HG02763 (cell line): Measurements from ENCODE around the gene GBP4.
"Not testable (repeated sequence)": the region's sequence is repeated elsewhere in the genome, so short reads cannot be mapped to it uniquely, and the experiment has no call there.

Source experiments
- ATAC-seq: cut with Tn5 transposase; IDR thresholded peaks from one replicate; pipeline ENCODE4 v1.9.1; 2021; ENCODE audit warnings: mild to moderate bottlenecking, moderate library complexity; ENCODE audit not compliant: unreplicated experiment

Gene GBP4, protein sequence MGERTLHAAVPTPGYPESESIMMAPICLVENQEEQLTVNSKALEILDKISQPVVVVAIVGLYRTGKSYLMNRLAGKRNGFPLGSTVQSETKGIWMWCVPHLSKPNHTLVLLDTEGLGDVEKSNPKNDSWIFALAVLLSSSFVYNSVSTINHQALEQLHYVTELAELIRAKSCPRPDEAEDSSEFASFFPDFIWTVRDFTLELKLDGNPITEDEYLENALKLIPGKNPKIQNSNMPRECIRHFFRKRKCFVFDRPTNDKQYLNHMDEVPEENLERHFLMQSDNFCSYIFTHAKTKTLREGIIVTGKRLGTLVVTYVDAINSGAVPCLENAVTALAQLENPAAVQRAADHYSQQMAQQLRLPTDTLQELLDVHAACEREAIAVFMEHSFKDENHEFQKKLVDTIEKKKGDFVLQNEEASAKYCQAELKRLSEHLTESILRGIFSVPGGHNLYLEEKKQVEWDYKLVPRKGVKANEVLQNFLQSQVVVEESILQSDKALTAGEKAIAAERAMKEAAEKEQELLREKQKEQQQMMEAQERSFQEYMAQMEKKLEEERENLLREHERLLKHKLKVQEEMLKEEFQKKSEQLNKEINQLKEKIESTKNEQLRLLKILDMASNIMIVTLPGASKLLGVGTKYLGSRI

DNA sequence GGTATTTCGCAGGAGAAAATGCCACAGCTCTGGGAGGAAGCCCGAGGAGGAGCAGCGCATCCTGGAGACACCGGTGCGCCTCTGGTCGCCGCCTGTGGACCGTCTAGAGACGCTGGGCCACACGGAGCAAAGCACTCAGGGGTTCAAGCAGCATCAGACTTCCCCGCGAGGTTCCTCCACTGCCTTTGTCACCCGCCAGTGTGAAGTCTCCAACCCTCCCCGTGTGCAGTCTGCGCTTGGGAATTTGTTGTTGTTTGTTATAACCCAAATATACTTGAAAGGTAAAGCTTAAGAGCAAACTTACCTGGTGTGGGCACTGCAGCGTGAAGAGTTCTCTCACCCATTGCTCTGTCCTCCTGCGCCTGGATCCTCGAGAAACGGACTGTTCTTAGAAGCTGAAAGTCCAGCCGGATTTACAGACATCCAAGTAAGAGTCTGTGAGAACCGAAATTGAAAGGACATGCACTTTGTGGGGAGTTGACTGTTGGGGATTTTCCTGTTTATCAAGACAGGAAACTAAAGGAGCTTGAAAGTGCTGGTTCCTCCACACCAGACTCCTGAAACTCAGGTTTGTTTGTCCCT, at the start of gene GBP4:
Gene GBP4 (minus strand): TSS at position 452 of the 582 bp plus-strand sequence. CDS start 108 bp downstream, at position 344.
- peak; percentile 50 for ATAC-seq

DNA sequence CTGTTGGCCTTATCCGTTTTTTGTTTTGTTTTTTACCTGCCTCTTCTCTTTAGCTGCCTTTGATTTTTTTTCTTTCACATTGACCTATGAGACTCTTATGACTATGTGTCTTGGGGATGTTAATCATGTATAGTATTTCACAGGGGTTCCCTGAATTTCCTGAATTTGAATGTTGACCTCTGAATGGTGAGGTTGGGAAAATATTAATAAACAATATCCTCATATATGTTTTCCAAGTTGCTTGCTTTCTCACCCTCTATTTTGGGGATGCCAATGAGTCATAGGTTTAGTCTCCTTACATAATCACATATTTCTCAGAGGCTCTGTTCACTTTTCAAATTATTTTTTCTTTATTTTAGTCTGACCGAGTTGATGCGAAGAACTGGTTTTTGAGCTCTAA, 44.3 kb upstream of the GBP4 start:
- no peak for ATAC-seq

DNA sequence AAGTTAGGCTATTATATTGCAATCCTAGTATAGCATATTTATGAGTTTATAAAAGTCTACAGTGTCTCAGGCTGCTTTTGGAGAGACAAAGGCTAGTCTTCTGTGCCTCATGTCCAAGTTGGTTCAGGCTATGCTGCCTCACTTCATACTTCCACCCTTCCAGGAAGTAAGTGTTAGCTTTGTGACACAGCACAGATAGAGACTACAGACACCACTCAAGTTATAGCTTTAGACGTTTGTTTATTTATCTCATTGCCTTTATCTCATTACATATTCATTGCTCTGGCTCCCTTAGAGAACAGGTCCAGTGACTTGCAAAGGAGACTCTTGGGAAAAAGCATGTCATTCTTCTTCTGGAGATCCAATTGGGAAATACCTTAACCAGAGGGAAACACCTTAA, 22.6 kb upstream of the GBP4 start:
- no peak for ATAC-seq

DNA sequence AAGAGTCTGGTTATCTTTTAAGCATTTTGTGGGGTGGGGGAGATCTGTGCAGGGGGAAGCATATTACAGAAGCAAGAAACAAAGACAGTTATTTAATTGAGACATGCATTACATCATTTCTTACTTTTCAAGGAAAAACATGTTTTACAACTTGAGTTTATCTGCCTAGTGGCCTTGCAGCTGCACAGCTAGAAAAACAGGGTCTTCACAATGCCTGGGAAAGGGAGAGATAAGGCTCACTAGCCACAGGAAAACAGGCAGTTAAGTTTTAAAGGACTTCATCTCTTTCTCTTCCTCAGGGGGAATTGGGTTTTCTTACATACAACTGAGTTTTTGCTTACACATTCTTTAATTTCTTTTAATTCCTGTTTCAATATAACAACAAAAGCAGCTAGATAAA, 21.1 kb upstream of the GBP4 start:
- not testable (repeated sequence) for ATAC-seq

DNA sequence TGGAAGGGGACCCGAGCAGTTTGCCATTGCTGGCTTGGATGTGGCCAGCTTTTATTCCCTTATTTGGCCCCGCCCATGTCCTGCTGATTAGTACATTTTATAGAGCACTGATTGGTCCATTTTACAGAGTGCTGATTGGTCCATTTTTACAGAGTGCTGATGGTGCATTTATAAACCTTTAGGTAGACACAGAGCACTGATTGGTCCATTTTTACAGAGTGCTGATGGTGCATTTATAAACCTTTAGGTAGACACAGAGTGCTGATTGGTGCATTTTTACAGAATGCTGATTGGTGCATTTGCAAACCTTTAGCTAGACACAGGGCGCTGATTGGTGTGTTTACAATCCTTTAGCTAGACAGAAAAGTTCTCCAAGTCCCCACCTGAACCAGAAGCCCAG, 20.2 kb upstream of the GBP4 start:
- not testable (repeated sequence) for ATAC-seq

DNA sequence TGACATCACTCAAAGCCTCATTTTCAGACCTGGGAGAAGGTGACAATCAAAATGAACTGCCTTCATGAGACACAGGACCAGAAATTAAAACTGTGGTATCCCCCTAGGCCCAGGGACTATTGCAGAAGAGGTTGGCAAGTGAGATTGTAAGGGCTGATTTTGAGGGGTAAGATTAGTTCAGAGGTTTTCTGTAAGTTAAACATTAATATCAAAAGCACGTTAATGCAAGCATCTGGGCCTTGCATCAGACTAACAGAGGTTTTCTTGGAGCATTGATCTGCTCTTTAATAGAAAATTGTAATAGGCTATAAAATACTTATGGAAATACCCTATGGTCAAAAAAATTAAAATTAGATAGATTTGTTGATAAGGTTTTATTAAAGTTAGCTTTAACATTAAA, 14.6 kb upstream of the GBP4 start:
- ATAC-seq = no peak

DNA sequence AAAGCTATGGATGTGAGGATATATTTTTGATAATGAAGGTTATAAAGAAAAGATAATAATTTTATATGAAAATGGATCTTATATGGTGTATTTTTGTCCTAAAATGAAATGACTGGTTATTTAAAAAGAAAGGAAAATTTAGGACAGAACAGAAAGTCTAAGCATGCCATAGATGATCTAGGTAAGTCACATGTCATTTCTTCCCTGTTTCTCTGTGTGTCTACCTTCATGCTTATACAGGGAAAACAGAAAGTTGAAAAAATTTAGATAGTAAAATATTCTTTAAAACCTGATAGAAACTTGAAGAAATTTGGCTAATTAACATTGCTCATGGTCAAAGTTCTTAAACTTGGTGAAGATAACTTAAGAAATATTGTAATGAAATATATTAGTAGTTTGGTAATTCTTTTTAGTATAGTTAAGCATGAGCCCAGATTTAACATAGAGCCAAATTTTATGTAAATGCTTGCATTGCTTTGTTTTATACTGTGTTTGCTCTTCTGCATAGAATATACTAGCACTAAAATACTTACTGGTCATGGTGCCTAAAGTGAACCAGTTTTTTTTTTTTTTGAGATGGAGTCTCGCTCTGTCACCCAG, 12.4 kb upstream of the GBP4 start:
- no peak for ATAC-seq

DNA sequence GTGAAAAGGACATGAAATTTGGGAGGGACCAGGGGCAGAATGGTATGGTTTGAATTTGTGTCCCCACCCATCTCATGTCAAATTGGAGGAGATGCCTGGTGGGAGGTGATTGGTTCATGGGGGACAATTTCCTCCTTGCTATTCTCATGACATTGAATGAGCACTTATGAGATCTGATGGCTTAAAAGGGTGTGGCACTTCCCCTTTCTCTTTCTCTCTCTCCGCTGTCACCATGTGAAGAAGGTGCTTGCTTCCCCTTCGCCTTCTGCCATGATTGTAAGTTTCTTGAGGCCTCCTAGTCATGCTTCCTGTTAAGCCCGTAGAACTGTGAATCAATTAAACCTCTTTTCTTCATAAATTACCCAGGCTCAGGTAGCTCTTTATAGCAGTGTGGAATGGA, 7.6 kb upstream of the GBP4 start:
- no peak for ATAC-seq

DNA sequence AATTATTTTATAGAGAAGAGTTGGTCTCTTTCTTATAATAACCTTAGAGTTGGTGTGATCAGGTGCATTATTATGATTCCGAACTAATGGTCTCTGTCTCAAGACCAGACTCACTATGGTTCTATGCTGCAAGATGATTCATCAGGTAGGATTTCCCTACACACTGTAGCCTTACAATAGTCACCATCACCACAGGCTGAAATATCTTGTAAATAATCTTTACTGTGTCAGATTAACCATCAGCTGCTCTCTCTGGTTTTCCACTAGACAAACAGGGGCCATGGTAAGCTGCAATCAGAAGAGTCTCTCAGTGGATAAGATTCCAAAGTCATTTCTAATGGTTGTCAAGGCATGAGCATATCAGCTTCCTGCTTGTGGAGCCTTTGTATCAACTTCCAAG, 4.4 kb upstream of the GBP4 start:
- ATAC-seq = no peak

DNA sequence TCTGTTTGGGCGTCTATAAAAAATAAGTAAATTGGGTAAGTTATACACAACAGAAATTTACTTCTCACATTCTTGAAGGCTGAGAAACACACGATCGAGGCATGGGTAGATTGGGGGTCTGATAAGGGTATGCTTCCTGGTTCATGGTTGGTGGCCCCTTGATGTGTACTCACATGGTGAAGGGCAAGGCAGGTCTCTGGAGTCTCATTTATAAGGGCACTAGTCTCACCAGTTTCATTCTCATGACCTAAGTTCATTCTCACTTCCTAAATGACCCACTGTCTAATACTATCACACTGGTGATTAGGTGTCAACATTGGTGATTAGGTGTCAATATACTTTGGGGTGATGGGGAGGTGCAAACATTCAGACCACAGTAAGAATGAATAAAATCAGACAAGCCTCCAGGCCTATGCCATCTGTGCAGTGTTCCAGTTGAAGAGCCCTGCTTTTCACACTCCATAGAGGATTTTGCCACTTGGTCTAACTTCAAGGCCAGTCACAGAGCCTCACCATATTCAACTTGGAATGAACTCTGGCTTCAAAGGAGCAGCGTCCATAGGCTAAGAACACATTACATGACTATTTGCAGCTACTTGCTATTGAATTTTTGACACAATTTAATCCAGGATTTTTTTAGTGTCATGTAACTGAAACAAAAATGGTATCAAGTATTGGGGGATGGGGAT, 2.5 kb upstream of the GBP4 start:
- peak; percentile 78 for ATAC-seq

DNA sequence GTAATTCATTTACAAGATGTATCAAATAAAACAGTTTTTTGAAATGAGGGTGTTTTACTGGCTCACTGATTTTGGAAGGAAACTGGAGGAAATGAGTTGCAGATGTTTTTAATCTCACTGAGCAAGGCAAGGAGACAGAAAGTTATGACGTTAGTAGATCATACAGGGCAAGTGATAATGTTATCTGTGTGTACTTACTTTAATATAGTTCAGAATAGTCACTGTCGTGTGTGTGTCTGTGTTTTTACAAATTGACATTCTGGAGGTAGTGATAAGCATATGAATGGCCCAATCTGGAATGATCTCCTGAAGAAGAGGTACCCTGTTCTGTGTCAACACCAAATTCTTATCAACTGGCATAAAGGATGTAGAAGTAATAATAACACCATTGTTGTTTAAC, 1.9 kb upstream of the GBP4 start:
- ATAC-seq = no peak

DNA sequence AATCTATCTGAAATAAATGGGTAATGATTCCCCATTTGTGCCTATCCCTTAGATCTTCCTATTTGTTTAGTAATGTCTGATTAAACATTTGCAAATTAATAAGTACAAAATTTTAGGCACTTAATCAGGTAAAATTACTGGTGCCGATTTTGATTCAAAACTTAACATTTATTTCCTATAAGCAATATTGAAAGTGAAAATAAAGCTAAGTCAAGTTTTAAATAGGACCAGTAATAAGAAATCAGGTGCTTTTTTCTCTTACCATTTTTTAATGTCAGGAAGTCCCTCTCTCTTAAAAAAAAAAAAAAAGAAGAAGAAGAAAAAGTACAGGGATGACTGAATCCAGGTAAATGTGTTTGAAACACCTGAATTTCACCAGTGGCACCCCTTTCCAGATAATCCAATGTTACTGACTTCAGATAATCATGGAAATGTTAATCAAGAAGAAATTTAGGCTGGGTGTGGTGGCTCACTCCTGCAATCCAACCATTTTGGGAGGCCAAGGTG, 836 bp upstream of the GBP4 start:
- ATAC-seq = no peak

DNA sequence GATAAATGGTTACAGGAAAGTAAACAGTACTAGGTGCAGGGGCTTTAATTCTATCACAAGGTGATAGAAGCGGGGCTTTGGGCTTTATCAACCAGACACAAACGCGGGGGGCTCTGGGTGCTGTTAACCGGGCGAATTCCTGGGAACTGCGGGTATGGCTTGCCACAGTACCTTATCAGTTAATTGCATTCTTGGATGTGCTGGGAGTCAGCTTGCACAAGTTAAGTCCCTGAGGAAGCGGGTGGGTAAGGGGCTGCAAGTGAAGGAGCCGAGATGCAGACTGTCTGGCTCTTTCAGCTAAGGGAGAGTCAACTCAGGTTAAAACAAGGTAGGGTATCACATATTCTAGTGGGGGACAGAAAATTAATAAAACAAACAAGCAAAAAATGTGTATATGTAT, 661 bp downstream of the GBP4 start:
- ATAC-seq = no peak

DNA sequence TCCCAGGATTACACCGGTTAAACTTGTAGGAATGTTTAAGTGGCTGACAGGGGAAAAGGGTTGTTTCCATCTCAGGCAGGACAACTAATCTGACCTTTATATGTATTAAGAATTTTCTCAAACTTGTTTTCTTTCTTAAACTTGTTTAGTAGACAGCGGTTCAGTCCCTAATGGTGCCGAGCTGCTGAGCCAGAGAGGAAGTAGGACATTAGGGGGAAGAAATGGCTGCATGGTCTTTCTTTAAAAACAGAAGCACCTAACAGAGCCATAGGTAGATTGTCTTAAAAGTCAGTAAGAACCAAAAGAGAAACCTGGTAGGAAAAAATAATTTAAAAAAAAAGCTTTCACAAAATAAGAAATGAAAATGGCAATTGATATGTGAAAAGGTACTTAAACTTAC, 3.3 kb downstream of the GBP4 start:
- no peak for ATAC-seq

DNA sequence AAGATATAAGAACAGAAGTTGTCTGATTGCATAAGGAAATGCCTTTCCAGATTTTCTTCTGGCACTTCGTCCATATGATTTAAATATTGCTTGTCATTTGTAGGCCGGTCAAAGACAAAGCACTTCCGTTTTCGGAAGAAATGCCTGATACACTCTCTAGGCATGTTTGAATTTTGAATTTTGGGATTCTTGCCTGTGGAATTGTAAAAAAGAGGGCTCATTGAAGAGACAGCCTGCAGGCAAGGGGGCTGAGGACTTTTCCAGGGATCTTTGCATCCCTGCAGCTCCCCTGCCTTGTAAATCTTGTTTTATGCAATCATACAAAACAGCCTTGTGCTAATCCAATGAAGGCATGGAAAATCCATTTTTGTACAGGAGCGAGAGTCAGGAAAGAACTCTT, 7.4 kb downstream of the GBP4 start:
- ATAC-seq = no peak

DNA sequence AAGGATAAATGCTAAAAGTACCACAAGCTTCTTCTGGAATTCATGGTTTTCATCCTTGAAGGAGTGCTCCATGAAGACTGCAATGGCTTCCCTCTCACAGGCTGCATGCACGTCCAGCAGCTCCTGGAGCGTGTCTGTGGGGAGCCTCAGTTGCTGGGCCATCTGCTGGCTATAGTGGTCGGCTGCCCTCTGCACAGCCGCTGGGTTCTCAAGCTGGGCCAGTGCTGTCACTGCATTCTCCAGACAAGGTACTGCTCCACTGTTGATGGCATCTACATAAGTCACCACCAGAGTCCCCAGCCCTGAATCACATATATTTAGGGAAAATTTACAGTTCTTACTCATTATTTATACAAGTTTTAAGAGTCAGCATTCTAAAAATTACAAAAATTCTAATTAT, 8.7 kb downstream of the GBP4 start:
- ATAC-seq = no peak

DNA sequence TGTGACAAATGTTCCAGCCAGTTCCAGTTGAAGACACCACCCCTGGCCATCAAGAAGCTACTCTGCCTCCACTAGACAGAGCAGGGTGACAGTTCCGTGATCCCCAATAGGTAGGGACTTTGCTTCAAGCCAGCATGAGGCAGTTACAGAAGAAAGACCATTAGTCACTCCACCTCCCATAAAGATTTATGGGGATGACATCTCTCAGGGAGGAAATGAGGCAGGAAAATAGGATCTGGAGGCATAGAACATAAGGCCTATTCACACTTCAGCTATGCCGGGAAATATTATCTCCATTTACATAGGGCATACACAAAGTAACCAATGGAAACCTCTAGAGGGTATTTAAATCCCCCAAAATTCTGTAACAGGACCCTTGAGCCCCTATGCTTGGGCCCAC, 19.4 kb downstream of the GBP4 start:
- ATAC-seq = no peak

DNA sequence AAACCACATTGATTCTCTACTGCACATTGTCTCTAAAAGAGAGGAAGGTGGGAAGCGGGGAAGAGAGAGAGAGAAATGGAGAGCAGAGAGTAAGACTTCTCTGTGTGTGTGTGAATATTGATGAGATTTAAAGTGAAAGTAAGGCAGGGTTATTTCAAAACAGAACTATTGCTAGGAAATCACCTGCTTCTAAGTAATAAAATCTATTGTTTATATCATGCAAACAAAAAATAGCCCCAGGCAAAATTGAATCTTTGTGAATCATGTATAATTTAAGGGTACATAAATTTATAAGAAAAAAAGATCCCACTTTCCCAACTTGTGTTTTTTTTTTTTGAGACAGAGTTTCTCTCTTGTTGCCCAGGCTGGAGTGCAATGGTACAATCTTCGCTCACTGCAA, 21.8 kb downstream of the GBP4 start:
- no peak for ATAC-seq

DNA sequence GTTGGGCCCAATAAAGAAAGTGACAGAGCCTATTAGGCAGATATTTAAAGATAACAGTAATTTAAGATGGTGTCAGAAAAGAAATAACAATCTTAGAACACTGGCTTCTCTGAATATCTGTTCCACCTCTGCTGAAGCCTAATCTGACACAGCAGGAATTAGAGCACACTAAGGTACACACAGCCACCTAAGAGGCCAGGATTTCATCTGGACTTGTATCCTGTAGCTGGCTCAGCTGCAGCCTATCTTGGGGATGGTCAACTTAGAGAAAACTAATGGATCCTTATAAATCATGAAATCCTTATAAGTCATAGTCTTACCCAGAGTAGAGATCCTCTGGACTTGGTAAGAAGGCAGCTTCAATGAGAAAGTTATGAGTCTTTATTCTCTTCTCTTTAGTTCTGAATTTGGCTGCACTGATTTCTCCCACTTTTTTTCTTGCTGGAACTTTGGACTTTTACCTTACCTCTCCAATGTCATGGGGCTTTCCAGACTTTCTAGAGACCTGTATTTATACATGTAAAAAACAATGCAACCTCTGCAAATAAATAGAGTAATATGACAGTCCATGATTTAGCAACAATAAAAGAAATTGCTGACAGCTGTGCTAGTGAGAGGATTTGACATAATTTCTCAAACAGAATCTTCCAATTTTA, 23.0 kb downstream of the GBP4 start, which contains the start of gene GBP7:
Gene GBP7 (minus strand): TSS at position 403 of the 656 bp plus-strand sequence. CDS start 4,068 bp downstream, outside the sequence.
- no peak for ATAC-seq

DNA sequence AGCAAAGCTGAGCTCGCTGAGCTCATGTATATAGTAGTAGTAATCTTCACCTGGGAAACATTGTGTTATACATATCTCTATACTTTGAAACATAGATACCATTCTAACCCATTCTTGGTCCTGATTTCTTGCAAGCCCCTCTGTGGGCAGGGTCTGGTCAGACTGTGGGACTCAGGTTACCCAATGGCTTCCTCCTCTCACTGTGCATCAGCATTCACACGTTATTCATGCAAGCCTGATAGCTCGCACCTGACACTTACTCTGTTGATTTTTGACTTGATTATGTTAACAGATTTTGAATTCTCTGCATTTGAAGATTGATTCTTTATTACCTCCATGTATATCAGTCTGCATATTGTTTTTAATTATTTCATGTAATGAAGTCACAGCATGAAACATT, 24.3 kb downstream of the GBP4 start:
- ATAC-seq = no peak
